ENCODE results near the gene LCA5. TPM values are rescaled to one million over a fixed set of nuclear protein-coding genes. Genes with fewer than 3 reads are reported as not detected.

Gene LCA5
- total and polyA plus RNA-seq, 12 donors, result 0.94 to 2.7 (median 2.1) TPM

GRCh38 chr6:79468587-79468986 lies 68.6 kb downstream of the LCA5 start:
- Histone ChIP-seq H3K4me3 (no peak overlapping the region), H3K27me3 (no peaks in the 10 kb centered on the region), H3K27ac (no peak overlapping the region), H3K9me3 (no peaks in the 10 kb centered on the region), H3K36me3 (no peaks in the 10 kb centered on the region), H3K4me1 (no peaks in the 10 kb centered on the region)
- TF ChIP-seq, protein P1, sequence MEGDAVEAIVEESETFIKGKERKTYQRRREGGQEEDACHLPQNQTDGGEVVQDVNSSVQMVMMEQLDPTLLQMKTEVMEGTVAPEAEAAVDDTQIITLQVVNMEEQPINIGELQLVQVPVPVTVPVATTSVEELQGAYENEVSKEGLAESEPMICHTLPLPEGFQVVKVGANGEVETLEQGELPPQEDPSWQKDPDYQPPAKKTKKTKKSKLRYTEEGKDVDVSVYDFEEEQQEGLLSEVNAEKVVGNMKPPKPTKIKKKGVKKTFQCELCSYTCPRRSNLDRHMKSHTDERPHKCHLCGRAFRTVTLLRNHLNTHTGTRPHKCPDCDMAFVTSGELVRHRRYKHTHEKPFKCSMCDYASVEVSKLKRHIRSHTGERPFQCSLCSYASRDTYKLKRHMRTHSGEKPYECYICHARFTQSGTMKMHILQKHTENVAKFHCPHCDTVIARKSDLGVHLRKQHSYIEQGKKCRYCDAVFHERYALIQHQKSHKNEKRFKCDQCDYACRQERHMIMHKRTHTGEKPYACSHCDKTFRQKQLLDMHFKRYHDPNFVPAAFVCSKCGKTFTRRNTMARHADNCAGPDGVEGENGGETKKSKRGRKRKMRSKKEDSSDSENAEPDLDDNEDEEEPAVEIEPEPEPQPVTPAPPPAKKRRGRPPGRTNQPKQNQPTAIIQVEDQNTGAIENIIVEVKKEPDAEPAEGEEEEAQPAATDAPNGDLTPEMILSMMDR (IDR thresholded peaks at IDR 0.05), result no peak
- WGBS, 2 donors, result 66 to 70% methylated on average over 8 of the region's 8 CpGs
- intact Hi-C loops (cut with DNase I), result loop anchor here in 1 of 10 donors (10.0 kb wide), 1 partner anchor 394 kb away; the partner anchor contains the start of gene PHIP
- ATAC-seq (no peak), DNase-seq (no peak)

DNA sequence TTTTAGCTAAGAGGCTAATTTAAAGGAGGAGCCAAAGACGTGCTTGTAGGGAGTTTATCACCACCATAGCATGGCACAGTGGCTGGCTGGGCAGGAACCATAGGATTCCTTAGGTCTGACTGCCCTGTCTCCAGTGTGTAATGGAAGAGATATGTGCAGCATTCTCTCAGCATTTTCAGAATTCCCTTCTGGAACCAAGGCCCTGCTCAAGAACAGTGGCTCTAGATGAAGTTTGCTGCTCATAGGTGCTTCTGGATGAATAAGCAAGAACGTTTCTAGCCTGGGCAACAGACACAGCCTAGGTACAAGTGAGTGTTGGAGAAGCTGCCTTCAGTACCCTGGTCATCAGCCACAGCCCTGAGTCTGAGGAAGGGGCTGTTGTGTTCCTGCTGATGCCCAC lies 69.1 kb downstream of the LCA5 start:
- no peak for DNase-seq
- intact Hi-C loops (cut with DNase I), result loop anchor here in 1 of 10 donors (10.0 kb wide), 1 partner anchor 393 kb away; the partner anchor contains the start of gene PHIP
- Histone ChIP-seq H3K36me3 (no peaks in the 10 kb centered on the region), H3K27ac (no peak overlapping the region), H3K27me3 (no peaks in the 10 kb centered on the region), H3K9me3 (no peaks in the 10 kb centered on the region), H3K4me1 (no peaks in the 10 kb centered on the region), H3K4me3 (no peak overlapping the region)
- no peak for ATAC-seq
- TF ChIP-seq, protein P1 (IDR thresholded peaks at IDR 0.05), result no peak
- WGBS, 2 donors, result 27 to 30% methylated on average over 2 of the region's 2 CpGs

GRCh38 chr6:79467716-79468115 lies 69.5 kb downstream of the LCA5 start:
- Histone ChIP-seq H3K4me3 (no peak overlapping the region), H3K27me3 (no peaks in the 10 kb centered on the region), H3K36me3 (no peaks in the 10 kb centered on the region), H3K9me3 (no peaks in the 10 kb centered on the region), H3K4me1 (no peaks in the 10 kb centered on the region), H3K27ac (no peak overlapping the region)
- ATAC-seq (no peak), DNase-seq (no peak)
- TF ChIP-seq, protein P1 (IDR thresholded peaks at IDR 0.05), result no peak
- intact Hi-C loops (cut with DNase I), result loop anchor here in 1 of 10 donors (10.0 kb wide), 1 partner anchor 393 kb away; the partner anchor contains the start of gene PHIP
- 7 to 10% methylated on average over 2 of the region's 2 CpGs for WGBS, 2 donors

DNA sequence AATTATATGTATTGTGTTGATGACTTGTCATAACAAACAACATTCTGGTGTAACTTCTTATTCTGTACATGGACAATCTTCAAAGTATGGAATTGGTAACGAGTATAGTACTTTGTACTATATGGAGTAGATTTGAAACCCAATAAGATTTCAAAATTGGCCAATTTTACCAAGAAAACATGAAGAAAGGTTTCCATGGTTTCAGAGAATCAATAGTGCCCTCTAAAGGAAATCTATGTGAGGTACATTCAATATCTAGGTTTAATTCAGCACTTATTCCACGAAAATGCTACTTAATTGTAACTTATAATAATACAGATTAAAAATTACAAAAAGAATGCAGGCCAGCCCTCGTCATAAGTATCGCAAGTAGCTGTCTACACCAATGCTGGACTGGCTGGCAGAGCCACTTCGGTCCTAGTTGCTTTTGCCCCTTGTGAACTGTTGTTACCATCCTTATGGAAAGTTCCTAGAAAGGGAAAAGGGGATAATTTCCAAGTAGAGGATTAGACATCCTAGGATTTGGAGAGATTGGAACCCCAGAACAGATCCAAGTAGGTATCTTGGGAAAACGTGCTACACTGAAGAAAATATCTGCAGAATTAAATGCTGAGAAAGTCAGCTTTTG lies 70.9 kb downstream of the LCA5 start:
- H3K4me3 ChIP-seq, result no peak overlapping the region
- TF ChIP-seq, protein P1 (IDR thresholded peaks at IDR 0.05), result peak; percentile 30 to 73 (median 54)
- WGBS, 2 donors, result 17 to 24% methylated on average over 6 of the region's 6 CpGs
- H3K9me3 ChIP-seq, result no peaks in the 10 kb centered on the region
- intact Hi-C loops (cut with DNase I), result loop anchor here in 1 of 10 donors (10.0 kb wide), 1 partner anchor 392 kb away; the partner anchor contains the start of gene PHIP
- DNase-seq (no peak), ATAC-seq (no peak)
- H3K36me3 ChIP-seq, result no peaks in the 10 kb centered on the region
- H3K4me1 ChIP-seq, result no peaks in the 10 kb centered on the region
- no peaks in the 10 kb centered on the region for H3K27me3 ChIP-seq
- H3K27ac ChIP-seq, result no peak overlapping the region

Measured in heart right ventricle (tissue), 16 donors.